Neural cell (in vitro differentiated cells): ENCODE measurements around the gene CDK15. TPM values are rescaled to one million over a fixed set of nuclear protein-coding genes. Genes with fewer than 3 reads are reported as not detected.

Experiments used
- H2AFZ ChIP-seq: fragments of 200-600, 300-800 bp; sonication (generic), shearing (Covaris generic); 2 replicates; pipeline ENCODE4 v1.6.0; 2014; ENCODE audit warnings: low read depth, mild to moderate bottlenecking, antibody characterized with exemption, low read length, moderate library complexity
- H3F3A ChIP-seq: fragments of 200-600 bp; shearing (Covaris generic); 2 replicates; pipeline ENCODE4 v1.6.1; 2016; ENCODE audit warnings: mild to moderate bottlenecking, moderate library complexity, mixed read lengths, antibody characterized with exemption, low read length; ENCODE audit not compliant: insufficient read depth, poor library complexity, severe bottlenecking
- H3K27ac ChIP-seq: fragments of 200-600, 300-800 bp; sonication (generic), shearing (Covaris generic); 2 replicates; pipeline ENCODE4 v1.5.1; 2014; ENCODE audit warnings: mild to moderate bottlenecking, low read length, moderate library complexity
- H3K27me3 ChIP-seq: fragments of 300-800, 200-600 bp; sonication (generic), shearing (Covaris generic); 2 replicates; pipeline ENCODE4 v1.6.0; 2014; ENCODE audit warnings: mild to moderate bottlenecking, low read depth, low read length, moderate library complexity; ENCODE audit not compliant: insufficient read depth
- H3K36me3 ChIP-seq: fragments of 300-800, 200-600 bp; sonication (generic), shearing (Covaris generic); 2 replicates; pipeline ENCODE4 v1.5.1; 2014; ENCODE audit warnings: mild to moderate bottlenecking, antibody characterized with exemption, low read length, moderate library complexity; ENCODE audit not compliant: insufficient read depth
- H3K4me2 ChIP-seq: fragments of 300-800, 200-600 bp; sonication (generic), shearing (Covaris generic); 2 replicates; pipeline ENCODE4 v1.6.0; 2014; ENCODE audit warnings: mild to moderate bottlenecking, low read length
- H3K4me3 ChIP-seq: fragments of 300-800, 200-600 bp; sonication (generic), shearing (Covaris generic); 2 replicates; pipeline ENCODE4 v1.5.1; 2014; ENCODE audit warnings: mild to moderate bottlenecking, low read length, moderate library complexity
- H3K79me2 ChIP-seq: fragments of 200-600 bp; shearing (Covaris generic); replicated peaks from 2 replicates; pipeline ENCODE4 v1.6.0; 2014; ENCODE audit warnings: mild to moderate bottlenecking, low read length, moderate library complexity; ENCODE audit not compliant: insufficient read depth
- H3K9ac ChIP-seq: fragments of 300-800, 200-600 bp; sonication (generic), shearing (Covaris generic); 2 replicates; pipeline ENCODE4 v1.6.1; 2016; ENCODE audit warnings: mild to moderate bottlenecking, low read length, mixed read lengths
- H3K9me2 ChIP-seq: fragments of 200-600 bp; shearing (Covaris generic); 2 replicates; pipeline ENCODE4 v1.6.1; 2016; ENCODE audit warnings: mild to moderate bottlenecking, low read length, mixed read lengths; ENCODE audit not compliant: insufficient read depth
- H3K9me3 ChIP-seq: fragments of 200-600, 300-800 bp; sonication (generic), shearing (Covaris generic); 2 replicates; pipeline ENCODE4 v1.6.1; 2016; ENCODE audit warnings: mild to moderate bottlenecking, mixed run types, low read length, moderate library complexity, mixed read lengths
- H4K20me1 ChIP-seq: fragments of 200-600 bp; shearing (Covaris generic); 2 replicates; pipeline ENCODE4 v1.6.1; 2016; ENCODE audit warnings: mild to moderate bottlenecking, mixed run types; ENCODE audit not compliant: insufficient read depth
- CTCF ChIP-seq: fragments of 450-650 bp; IDR thresholded peaks from 2 replicates; pipeline ENCODE4 v1.5.1; 2014; ENCODE audit warnings: antibody characterized with exemption, mild to moderate bottlenecking, moderate library complexity; ENCODE audit not compliant: poor library complexity, severe bottlenecking
- EP300 ChIP-seq: fragments of 450-650 bp; conservative IDR thresholded peaks from 2 replicates; pipeline ENCODE4 v1.6.1; 2014; ENCODE audit warnings: antibody characterized with exemption, mild to moderate bottlenecking, moderate library complexity; ENCODE audit not compliant: poor library complexity, severe bottlenecking
- EZH2 ChIP-seq: fragments of 200-600, 300-800 bp; shearing (Covaris generic), sonication (generic); IDR thresholded peaks from 2 replicates; pipeline ENCODE4 v1.6.1; 2014; ENCODE audit warnings: antibody characterized with exemption, low read length, borderline replicate concordance, mild to moderate bottlenecking; ENCODE audit not compliant: insufficient read depth, poor library complexity, severe bottlenecking
- MXI1 ChIP-seq: fragments of 450-650 bp; conservative IDR thresholded peaks from 2 replicates; pipeline ENCODE4 v1.6.1; 2014; ENCODE audit warnings: antibody characterized with exemption, mild to moderate bottlenecking; ENCODE audit not compliant: poor library complexity, severe bottlenecking
- POLR2AphosphoS5 ChIP-seq: IDR thresholded peaks from 2 replicates; pipeline ENCODE4 v1.6.1; 2012
- RAD21 ChIP-seq: fragments of 450-650 bp; conservative IDR thresholded peaks from 2 replicates; pipeline ENCODE4 v1.6.1; 2014; ENCODE audit warnings: antibody characterized with exemption, mild to moderate bottlenecking, moderate library complexity
- REST ChIP-seq: IDR thresholded peaks from 2 replicates; pipeline ENCODE4 v1.6.1; 2012; ENCODE audit warnings: borderline replicate concordance
- SMC3 ChIP-seq: fragments of 450-650 bp; conservative IDR thresholded peaks from 2 replicates; pipeline ENCODE4 v1.6.1; 2014; ENCODE audit warnings: antibody characterized with exemption, mild to moderate bottlenecking, moderate library complexity; ENCODE audit not compliant: poor library complexity
- TAF1 ChIP-seq: IDR thresholded peaks from 2 replicates; pipeline ENCODE4 v1.6.1; 2012; ENCODE audit warnings: low read depth
- polyA plus RNA-seq: library from polyadenylated mRNA; depleted of rRNA; stranded (reverse); fragments of >200 nt; gene quantifications from 2 replicates; pipeline ENCODE4 v1.2.3, GENCODE V29; 2014

Gene CDK15
- polyA plus RNA-seq, 1 donor from 2014 or later: 0.09 TPM

- Histone ChIP-seq H3K27ac (no peak overlapping the region), H3F3A (no peaks in the 10 kb centered on the region), H2AFZ (no peak overlapping the region), H3K27me3 (no peaks in the 10 kb centered on the region), H3K9ac (no peak overlapping the region), H3K79me2 (no peaks in the 10 kb centered on the region), H4K20me1 (no peaks in the 10 kb centered on the region), H3K9me2 (no peaks in the 10 kb centered on the region), H3K9me3 (no peaks in the 10 kb centered on the region), H3K4me2 (no peak overlapping the region), H3K36me3 (no peaks in the 10 kb centered on the region), H3K4me3 (no peak overlapping the region)
- TF ChIP-seq TAF1: no peak
- TF ChIP-seq CTCF: no peak
- no peak for TF ChIP-seq EP300
- TF ChIP-seq EZH2: no peak
- TF ChIP-seq SMC3: no peak
- no peak for TF ChIP-seq POLR2AphosphoS5
Measured at GRCh38 chr2:201908901-201909300, 102.6 kb downstream of the CDK15 start.

- Histone ChIP-seq H3K9me2 (no peaks in the 10 kb centered on the region), H3K79me2 (no peaks in the 10 kb centered on the region), H2AFZ (no peak overlapping the region), H4K20me1 (no peaks in the 10 kb centered on the region), H3K9me3 (no peaks in the 10 kb centered on the region), H3K36me3 (no peaks in the 10 kb centered on the region), H3K4me3 (no peak overlapping the region), H3K9ac (no peak overlapping the region), H3K4me2 (no peak overlapping the region), H3F3A (no peaks in the 10 kb centered on the region), H3K27ac (no peak overlapping the region), H3K27me3 (no peaks in the 10 kb centered on the region)
- no peak for TF ChIP-seq EP300
- no peak for TF ChIP-seq REST
- TF ChIP-seq TAF1: no peak
- no peak for TF ChIP-seq MXI1
- TF ChIP-seq EZH2: no peak
- TF ChIP-seq CTCF: no peak
- no peak for TF ChIP-seq RAD21
- no peak for TF ChIP-seq POLR2AphosphoS5
- TF ChIP-seq SMC3: no peak
Measured at GRCh38 chr2:201909348-201909747, 103.0 kb downstream of the CDK15 start.
